Inflammatory macrophage (primary cell): ENCODE results near the gene TNS3.

Experiments
- DNase-seq, 2 donors: peaks; one replicate each; pipeline ENCODE4 v3.0.0-alpha.2; 2020 to 2022

The TNS3 gene

GRCh38 chr7:47539398-47540052 is 42.4 kb downstream of the TNS3 start:
- DNase-seq, result no peak

GRCh38 chr7:47538846-47539311 is 43.0 kb downstream of the TNS3 start:
- DNase-seq, result no peak

- no peak for DNase-seq
Observed at GRCh38 chr7:47537716-47538675, 43.9 kb downstream of the TNS3 start.

DNA sequence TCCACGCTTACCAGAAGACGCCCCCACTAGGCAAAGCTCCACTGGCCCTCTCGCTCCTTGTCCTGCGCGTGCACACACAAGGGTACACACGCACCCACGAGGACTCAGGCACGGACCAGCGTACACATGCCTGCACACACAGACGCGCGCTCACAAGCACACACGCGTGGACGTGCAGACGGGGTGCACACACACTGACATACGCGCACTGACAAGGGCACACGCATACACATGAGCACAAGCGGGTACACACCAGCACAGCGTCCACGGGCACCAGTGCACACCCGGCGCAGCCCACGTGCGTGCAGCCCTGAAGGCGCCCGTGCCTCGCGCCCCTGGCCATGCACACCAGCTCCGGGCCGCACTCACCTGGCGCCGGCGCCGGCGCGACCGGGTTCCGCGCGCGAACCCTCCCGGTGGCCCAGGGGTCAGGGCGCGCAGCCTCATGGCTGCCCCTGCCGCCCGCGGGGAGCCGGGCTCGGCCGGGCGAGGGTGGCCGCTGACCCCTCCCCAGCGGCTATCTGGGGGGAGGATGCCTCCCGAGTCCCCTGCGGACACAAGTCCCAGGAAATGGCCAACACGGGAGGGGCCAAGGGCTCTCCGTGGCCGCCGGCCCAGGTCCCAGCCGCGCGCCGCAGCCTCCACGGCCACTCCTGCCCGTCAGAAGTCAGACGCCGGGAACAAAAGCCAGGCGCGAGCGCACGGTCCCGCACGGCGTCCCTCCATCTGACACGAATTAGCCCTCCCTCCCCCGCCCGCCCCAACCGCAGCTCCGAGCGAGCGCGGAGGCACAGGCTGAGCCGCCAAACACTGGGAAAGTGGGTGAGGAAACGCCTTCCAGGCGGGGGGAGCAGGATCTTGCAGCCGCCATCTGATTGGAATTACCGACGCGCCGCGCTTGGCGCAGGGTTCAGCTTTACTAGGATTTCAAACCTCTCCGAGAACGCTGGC is 45.0 kb downstream of the TNS3 start:
- DNase-seq, result peak in 1 of 2 donors; percentile 57

DNA sequence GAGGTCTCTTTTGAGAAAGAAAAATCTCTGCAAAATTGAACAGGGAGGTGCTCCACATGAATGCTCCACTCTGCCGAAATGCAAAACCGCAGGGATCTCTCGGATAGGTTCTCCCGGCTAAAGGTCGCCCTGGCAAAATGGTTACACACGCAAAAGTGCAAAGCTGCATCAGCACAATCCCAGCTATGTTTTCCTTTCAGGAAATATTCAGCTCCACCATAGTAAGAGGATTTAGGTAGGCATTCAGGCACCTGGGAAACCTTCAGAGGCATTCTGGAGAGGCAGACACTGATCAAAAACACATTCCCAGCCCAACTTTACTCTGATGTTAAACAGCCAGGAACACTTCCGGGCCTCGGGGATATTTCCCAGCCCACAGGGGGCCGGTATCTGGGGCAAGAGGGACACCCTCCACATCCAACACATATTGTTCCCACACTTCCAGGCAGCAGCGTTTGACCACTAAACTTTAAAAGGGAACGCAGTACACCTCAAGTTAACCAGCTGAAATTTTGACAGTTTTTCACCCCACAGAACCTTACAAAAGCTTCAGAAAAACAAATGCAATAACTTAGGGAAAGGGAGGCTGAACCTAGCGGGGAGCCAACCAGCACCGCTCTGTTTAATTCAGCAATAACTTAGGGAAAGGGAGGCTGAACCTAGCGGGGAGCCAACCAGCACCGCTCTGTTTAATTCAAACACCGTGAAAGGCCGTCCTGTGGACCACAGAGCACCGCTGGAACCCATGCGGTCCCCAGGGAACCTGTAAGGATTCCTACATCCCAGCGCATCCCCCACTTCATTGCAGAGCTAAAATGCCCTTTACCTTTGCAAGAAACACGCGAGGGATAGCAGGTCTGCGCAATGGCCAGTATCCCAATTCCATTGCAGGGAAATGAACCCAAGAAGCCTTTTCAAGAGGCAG is 45.9 kb downstream of the TNS3 start:
- DNase-seq, result no peak

DNA sequence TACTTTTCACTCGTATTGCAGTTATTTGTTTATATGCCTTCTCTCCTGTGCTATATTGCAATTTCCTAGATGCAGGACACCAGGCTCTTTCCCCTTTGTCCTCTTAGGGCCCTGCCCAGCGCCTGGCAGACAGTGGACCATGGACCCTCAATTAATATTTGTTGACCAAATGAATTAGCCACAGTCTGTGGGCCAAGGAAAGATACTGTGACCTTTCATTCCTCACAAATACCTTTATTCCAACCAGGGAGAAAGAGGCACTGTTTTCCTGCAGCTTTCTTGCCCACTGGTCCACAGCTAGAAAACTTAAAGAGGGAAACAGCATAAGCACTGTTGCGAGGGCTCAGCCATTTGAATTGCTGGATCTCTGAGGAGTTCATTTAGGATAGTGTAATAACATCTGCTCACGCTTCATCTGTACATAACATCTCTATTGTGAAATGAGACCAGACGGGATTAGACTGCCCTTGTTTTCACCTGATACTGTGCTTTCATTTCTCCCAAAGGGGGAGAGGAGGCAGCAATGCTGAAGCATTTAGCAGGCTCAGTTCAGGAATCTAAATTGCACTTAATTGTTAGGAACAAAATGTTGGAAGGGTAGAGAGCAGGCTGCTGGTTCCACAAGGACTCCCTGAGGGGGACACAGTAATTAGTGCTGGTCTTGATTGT is 46.7 kb downstream of the TNS3 start:
- no peak for DNase-seq

- no peak for DNase-seq
Observed at GRCh38 chr7:47534322-47535034, 47.4 kb downstream of the TNS3 start.

- DNase-seq, result no peak
Observed at GRCh38 chr7:47531584-47532492, 50.1 kb downstream of the TNS3 start.

GRCh38 chr7:47529826-47530555 is 51.9 kb downstream of the TNS3 start:
- no peak for DNase-seq

GRCh38 chr7:47529405-47529804 is 52.5 kb downstream of the TNS3 start:
- no peak for DNase-seq

GRCh38 chr7:47528471-47528870 is 53.4 kb downstream of the TNS3 start:
- no peak for DNase-seq

DNA sequence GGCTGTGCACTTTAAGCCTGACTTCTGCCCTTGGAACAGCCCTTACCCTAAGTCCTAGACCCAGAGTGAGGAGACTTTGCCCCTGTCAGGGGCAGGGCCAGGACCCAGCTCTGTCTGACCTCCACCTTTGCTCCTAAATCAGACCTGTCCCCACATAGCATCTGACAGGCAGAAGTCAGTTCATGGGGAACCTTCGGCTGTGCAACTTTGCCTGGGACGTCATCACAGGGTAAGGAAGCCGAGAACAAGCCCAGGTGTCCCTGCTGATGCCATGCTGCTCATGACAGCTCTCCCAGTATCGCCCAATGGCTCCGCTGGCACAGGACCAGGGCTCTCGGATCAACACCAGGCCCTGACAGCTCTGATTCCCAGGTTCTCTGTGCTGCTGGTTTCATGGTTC is 55.4 kb downstream of the TNS3 start:
- DNase-seq, result no peak

GRCh38 chr7:47525066-47525623 is 56.8 kb downstream of the TNS3 start:
- DNase-seq, result no peak

- no peak for DNase-seq
Observed at GRCh38 chr7:47523401-47523800, 58.5 kb downstream of the TNS3 start.

GRCh38 chr7:47521816-47522561 is 59.9 kb downstream of the TNS3 start:
- no peak for DNase-seq

DNA sequence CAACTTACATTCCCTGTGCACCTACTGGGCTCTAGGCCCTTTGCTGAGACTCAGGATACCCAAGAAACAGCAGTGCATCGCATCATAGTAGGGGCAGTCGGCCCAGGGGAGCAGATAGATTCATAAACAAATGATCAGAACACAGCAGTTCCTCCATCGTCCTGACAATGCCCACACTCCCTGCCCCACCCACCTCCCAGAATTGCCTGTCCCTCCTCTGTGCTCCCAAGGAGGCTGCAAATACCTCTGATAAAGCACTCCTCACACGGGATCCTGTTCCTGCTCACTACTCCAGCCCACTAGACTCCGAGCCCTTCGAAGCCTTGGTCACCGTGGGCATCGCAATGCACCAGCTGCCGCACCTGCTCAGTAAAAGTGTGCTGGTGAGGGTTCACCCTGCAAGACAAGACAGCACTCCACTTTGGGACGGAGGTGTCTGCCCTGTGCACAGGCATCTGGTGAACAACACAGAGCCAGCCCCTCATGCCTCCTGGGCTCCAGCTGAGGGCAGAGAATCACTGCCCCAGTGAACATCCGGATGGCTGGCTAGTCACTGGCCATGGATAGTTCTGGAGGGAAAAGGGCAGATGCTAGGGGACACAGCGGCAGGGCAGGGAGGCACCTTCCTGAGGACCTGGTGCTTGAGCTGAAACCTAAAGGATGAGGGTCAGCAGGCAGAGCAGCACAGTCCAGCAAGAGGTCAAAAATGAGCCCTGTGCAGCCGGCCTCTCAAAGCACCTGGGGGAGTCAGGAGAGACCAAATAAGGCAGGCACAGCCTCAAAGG is 60.7 kb downstream of the TNS3 start:
- no peak for DNase-seq
